Activated CD8-positive, alpha-beta memory T cell treated with anti-CD3 and anti-CD28 coated beads for 24 hours (primary cell): Measurements from ENCODE around the gene LRRC59.

ENCODE experiments used
- DNase-seq: peaks from one replicate; pipeline ENCODE4 v3.0.0-alpha.2; 2020

The LRRC59 gene

DNA sequence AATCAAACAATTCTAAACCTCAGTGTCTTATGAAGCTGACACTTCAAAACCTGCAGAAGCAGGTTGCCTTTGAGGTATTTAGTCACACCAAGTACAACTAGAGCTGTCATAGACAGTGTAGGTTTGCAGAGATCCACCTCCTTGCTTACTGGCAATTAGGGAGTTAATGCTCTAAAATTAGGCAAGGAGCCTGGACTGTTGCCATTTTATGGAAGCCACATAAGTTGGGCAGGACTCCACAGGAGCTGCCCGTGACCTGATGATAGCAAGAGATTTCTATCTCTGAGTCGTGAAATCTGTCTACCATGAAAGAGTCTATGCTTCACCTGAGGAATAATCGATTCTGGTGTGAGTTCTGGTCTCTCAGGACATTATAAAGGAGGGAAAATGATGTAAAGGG lies 15.4 kb downstream of the LRRC59 start:
- DNase-seq, result no peak

DNA sequence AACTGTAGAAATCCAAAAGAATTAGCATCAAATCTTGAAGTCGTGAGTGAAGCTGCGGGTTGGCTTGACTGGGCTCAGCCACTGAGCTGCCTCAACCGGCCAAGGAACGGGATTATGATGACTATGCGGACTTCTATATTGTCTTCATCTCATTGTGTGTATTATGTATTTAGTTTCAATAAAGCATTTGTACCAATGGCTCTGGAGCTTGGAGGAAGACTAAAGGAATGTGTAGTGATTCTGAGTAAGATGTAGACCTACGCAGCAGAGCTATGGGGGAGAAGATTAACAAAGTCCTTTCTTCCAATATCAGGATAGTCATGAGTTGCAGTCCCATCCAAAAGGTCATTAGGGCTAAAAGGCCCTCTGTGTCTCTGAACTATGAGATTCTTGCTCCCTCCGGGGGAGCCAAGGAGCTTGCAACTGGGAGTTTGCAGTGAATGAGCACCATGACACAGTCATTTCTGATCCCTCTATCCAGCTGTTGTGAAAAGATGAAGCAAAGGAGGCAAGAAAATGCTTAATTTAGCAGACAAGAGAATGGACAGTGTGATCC lies 16.0 kb downstream of the LRRC59 start:
- no peak for DNase-seq

DNA sequence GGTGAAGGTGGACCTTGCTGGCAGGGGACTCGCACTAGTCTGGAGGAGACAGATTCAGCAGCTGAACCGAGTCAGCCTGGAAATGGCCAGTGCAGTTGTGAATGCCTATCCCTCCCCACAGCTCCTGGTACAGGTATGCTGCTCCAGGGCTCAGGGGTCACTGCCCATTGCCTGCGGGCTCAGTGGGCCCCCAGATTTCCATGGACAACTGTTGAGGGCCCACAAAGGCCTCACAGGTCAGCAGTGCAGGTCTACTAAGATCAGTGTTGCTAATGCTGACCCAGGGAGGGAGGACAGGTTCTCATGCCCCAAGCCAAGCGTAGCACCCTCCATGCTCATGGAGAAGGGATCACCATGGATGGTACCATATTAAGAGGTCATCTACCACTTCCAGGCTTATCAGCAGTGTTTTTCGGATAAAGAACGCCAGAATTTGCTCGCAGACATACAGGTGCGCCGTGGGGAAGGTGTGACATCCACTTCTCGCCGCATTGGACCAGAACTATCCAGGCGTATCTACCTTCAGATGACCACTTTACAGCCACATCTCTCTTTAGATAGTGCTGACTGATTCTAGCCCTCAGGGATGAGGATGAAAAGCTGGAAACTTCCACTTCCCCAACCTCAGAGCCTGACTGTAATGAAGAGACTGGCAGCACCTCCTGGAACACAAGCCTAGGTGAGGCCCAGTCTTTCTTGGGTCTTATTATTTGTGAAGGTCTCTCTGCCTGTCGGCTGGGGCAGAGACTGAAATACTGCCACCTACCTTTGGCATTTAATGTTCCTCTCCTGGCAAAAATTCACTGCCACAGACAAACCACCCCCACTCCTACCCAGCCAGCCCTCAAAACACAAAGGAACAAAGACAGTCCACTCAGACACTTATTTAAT lies 16.7 kb downstream of the LRRC59 start:
- DNase-seq, result no peak

DNA sequence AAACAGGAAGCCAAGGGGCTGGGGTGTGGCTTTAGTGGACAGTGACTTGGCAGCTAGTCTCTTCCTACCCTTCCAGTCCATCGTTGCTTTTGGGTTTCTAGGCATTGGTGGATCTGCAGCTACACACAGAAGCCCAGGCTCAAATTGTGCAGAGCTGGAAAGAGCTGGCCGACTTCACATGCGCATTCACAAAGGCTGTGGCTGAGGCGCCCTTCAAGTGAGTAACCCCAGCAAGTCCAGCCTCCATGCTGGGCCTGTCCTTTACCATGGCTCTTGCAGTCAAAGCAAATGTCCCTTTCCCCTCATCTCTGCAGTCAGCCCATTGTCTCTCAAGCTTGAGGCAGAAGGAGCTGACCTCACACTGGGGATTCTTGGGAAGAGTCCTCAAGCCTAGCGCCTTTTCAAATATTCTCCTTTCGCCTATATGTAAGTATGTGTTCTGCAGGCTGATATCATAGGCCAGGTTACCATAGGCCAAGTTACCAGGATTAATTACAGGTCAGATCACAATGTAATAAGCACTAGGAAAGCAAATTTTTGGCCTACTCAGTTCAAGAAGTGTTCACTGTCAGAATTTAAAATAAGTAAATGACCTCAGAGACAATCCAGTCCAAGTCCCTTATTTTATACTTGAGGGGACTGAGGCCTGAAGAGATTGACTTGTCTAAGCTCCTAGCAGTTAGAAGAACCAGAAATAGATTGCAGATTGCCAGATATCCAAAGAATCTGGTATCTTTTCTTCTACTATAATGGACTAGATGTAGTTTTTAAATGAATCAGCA lies 17.8 kb downstream of the LRRC59 start:
- no peak for DNase-seq

DNA sequence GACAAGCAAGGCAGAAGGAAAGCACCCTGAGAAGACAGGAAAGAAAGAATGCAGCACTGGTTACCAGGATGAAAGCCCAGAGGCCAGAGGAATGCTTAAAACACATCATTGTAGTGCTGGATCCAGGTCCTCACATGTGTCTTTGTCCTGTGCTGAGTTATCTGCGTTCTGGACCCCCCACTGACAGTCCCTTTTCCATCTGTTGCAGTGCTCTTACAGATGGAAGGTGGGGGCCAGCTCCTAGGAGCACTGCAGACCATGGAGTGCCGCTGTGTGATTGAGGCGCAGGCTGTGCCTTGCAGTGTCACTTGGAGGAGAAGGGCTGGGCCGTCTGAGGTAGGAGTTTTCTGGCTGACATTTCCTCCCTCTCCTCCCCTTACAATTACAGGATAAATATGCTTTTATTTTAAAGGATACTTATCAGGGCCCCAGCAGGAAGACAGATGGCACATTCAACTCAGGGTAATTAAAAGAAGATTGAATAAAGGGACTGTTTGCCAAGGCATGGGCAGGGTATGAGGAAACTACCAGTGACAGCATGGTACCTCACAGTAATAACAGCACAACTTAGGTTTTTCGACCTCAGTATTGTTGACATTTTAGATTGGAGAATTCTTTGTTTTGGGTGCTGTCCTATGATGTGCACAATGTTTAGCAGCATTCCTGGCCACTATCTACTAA lies 21.3 kb downstream of the LRRC59 start:
- no peak for DNase-seq

DNA sequence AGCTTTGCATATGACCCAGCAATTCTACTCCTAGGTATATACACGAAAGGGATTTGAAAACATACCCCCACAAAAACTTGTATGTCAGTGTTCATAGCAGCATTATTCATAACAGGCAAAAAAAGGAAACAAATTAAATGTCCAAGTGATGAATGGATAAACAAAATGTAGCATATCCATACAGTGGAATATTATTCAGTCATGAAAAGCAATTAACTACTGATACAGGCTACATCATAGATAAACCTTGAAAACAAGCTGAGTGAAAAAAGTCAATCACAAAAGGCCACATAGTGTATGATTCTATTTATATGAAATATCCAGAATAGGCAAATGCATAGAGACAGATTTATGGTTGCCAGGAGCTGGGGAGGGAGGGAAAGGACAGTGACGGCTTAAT lies 23.6 kb downstream of the LRRC59 start:
- no peak for DNase-seq

DNA sequence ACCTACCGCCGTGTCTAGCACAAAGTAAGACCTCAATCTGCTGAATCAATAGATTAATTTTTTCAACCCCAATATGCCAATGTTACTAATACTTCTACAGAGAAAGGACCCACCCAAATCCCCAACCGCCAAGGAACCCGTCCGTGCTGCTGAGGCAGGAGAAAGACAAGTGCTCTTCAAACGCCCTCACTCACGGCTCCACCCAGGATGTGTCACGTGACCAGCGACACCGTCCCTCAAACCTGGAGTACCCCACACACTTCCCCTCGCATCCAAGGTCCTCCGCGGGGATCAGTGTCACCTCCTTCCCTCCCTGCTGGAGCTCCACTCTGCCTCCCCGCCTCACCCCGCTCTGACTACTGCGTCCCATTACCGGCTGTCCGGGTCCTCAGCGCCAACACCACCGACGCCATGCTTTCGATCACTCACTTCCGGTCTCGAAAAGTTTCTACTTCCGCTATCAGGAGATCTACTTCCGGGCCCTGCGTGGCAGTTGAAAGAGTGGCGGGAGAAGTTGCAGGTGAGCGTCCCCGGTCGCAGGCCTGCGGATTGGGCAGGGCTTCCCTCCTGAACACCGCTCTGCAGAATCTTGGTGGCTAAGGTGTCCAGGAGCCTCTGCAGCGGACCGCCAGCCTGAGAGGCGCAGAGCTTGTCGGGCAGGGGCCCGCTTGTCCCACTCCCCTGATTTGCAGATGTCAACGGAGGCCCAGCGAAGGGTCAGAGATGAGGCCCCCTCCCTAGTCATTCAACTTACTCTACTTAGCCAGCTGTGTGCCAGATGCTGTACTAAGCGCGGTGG lies 24.4 kb downstream of the LRRC59 start, which contains the start of the genes EME1 and MRPL27:
EME1 (plus strand) TSS at position 472 of the 799 bp plus-strand sequence. CDS start 1,980 bp downstream, outside the sequence.
MRPL27 (minus strand) TSS at position 427 of the 799 bp plus-strand sequence; CDS start at position 413, 14 bp downstream.
- DNase-seq, result peak; percentile 97

DNA sequence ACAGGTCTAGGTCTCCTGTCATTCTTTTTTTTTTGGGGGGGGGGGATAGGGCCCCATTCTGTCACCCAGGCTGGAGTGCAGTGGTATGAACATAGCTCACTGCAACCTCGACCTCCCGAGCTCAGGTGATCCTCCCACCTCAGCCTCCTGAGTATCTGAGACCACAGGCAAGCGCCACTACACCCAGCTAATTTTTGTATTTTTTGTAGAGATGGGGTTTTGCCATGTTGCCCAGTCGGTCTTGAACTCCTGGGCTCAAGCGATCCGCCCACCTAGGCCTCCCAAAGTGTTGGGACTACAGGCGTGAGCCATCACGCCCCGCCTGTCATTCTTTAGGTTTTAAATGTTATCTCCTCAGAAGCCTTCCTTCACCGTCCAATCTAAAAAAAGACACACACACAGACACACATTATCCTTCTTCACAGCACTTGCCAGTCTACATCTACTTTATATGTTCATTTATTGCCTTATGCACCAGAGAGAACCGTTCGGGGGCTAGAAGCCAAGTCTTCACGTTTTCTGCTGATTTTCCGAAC lies 25.0 kb downstream of the LRRC59 start:
- DNase-seq, result no peak

DNA sequence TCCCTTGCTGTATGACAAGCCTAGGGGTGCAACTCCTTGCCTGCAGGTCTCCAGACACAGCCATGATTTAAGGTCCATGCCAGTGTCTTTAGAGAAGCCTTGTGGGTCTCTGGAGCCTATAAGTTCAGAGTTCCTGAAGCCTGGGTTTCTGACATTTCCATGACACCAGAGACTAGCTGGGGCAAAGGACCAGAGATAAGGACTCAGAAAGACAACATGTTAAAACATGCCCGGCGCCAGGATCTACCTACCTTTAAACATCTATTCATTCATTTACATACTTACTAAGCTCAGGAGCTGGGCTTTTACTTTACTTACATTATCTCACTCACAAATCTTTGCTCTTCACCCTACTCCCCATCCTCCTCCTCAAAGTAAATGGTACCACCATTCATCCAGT lies 25.8 kb downstream of the LRRC59 start:
- no peak for DNase-seq

DNA sequence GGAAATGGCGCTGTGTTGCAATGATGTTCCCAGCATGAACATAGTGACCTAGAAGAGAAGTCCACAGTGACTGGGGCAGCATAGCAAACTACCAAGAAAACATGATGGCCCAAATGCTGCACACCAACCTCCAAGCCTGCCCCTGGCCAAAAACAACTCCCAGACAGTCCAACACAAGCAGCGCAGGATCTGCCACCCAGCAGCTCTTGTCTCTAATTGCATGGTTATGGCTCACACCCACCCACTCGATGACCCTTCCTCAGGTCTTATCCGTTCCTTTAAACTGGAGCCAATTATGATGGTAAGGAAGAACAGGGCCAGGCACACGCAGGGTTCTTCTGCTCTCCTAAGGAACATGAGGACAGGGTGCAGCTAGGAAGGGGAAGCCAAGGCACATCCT lies 27.3 kb downstream of the LRRC59 start:
- no peak for DNase-seq

DNA sequence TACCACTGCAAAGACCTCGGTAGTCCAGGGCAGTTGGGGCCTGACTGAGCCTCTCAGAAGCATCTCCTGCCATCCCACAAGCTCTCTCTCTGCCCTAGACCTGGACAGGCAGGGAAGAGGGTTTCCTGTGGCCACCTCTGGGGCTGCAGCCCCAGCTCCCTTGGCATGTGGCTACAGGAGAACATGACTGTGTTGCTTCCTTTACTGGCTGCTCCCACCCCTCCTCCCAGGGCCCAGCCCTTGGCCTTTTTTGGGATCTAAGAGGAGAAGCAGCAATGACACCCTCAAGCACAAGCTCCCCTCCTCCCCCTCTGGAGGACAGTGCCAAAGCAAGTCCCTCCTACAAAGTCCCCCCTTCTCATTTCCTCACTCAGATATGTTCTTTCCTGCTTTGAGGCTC lies 29.9 kb downstream of the LRRC59 start:
- no peak for DNase-seq

DNA sequence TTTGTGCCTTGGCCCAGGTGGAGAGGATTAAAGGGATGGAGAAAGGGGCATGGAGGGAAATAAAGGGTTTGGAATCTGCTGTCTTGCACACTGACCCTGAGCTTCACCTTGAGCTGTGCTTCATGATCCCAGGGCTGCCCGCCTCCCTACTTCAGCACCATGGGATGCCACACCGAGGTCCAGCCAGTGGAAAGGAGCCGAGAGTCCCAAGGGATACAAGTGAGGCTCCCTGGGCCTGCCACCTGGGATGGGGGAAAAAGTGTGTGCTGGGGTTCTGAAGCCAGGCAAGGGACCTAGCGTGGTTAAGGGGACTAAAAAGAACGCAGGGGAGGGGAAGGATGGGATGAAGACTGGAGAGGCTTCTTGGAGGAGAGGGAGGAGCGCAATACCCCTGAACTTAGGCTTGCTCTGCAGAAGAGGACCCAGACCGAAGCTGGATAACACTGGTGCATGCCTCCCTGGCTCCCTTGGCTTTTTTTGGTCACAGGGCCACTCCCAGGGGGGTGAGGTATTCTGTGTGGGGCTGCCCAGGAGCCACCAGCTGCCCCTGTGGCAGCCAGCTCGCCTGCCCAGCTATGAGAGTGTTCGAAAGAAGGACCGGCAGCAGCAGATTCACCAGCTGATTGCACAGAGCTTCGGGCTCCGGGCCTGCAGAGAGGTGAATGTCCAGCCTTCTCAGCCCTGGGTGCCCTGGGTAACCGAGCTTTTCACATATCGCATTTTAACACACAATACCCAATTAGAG lies 31.5 kb downstream of the LRRC59 start:
- DNase-seq, result no peak

DNA sequence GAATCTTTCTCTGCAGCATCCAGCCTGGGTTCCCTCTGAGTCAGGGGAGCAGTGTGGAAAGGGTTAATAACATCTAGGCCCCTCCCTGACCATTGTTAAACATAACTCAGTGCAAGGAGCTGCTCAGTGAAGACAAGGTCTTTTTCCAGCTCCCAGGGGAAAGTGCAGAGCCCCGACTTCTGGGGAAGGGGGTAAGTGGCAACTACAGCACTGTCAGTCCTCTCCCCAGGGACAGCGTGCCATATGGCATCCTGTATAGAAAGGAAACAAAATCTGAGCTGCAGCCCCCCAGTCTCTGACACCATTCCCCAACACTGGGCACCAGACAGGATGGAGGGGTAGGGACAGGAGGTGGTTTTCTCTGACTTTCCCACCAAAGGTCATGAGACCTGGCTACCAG lies 32.2 kb downstream of the LRRC59 start:
- DNase-seq, result no peak

DNA sequence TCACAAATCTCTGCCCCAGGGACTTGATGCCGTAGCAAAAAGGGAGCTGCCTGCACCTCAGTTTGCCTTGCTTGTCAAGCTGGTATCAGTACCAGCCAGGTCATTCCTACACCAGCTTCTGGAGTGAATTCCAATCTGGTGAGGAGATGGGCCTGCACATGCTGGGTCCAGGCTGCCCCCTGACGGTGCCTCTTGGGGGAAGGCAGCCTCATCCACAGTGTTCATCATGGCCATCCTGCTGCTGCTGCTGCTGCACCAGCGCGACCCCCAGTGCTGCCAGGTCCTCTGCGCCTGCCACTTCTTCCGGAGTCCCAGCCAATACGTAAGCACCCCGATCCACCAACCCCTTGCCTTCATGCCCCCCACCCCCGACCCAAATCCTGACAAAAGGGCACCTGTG lies 32.6 kb downstream of the LRRC59 start:
- no peak for DNase-seq

DNA sequence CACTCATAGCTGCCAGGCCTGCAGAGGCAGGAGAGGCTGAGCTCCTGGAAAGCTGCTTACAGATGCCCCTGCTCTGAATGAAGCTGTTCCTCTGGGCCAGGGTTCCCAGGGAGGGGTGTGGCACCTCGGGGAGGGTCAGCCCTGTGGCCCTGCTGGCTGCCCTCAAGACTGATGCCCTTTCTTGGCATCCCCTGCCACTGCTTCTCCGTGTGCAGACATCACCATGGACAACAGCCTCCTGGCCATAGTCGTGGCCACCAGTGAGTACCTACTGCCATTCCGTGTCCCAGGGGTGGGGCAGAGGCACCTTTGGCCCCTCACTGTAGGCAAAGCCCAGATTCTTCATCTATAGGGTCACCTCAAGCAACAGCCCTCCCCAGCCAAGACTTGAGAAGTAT lies 33.3 kb downstream of the LRRC59 start:
- no peak for DNase-seq

DNA sequence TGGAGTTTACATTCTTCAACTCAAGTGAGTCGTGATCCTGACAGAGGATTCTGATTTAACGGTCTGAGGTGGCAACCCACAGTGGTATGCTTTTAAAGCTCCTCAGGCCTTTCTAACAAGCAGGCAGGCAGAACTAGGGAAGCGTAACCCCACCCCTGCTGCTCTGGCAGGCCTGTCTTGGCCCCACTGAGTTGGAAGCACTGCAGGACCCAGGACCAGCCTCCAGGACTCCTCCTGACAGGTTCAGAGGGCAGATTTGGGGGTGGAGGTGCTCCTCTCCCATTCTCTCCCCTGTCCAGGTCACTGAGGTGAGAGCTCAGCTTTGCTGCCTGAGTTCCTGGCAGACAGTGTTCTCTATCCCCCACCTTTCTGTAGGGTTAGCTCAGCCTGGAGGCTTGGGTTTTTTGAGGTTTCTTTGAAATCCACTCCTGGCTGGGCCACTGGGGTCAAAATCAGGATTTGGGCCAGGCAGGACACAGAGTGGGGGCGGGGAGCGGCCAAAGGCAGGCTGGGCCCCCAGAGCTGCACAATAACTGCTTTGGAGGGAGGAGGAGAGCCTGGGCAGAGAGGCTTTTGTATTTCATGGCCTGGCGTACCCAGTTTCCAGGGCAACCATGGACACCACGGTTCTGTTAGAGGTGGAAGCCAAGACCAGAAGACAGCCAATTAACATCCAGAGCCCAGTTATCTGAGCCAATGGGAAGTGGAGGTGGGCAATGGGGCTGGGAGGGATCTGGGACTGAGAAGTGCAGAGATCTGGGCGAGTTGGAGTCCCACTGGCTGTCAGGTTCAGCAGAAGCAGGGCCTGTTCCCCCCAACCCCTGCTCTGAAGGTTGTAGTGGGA lies 33.9 kb downstream of the LRRC59 start:
- no peak for DNase-seq

DNA sequence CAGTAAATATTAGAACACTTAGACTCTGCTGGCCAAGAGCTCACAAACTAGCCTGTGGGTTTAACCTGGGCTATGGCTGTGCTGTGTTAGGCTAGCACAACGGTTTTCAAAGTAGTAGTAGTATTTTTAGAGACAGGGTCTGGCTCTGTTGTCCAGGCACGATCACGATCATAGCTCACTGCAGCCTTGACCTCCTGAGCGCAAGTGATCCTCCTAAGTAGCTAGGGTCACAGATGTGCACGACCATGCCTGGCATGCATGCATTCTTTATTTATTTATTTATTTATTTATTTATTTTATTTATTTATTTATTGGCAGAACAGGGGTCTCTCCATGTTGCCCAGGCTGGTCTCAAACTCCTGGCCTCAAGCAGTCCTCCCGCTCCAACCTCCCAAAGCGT lies 34.7 kb downstream of the LRRC59 start:
- DNase-seq, result no peak

DNA sequence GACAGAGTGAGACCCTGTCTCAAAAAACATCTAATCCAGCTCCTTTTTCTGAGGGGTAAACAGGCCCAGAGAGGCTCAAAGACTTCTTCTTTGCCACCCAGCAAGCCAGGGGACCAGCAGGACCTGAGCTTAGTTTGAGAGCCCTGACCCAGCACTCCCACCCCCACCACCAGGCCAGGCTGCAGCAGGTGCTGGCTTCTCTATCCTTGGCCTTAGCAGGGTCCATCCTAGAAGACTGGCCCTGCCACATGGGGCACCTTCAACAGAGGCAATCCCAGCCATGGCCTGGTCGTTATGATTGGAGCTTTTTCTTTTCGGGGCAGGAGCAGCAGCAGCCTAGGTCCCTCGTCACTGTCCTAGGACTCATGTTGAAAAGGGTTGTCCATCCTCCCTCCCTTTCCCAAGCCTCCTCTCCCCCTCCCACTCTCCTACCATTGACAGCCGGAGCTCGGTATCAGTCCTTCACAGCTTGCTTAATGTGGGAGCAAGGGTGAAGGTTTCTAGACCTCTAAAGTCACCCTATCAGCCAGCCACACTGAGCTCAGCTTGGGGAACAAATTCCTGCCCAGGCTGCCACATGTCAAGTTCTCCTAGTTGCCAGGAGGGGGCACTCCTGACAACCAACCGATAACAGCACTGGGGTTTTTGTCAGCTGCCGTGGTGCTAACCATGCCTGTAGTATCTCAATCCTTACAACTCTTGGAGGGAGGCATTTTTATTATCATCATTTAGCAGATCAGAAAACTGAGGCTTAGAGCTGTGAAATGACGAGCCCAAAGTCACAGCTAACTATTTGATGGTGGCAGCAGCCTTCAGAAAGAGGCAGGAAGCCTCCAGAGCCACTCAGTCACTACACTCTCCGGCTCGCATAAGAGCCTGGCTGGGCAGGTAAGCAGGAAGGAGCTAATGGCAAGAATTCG lies 35.5 kb downstream of the LRRC59 start:
- DNase-seq, result peak; percentile 74
